Erythroblast (primary cell): Measurements from ENCODE around the gene TIPARP.

ENCODE experiments used
- GATA1 ChIP-seq: IDR thresholded peaks from 2 replicates; pipeline ENCODE4 v1.6.1; 2011; ENCODE audit warnings: low read depth, mild to moderate bottlenecking, control low read depth, low read length, moderate library complexity
- POLR2A ChIP-seq: IDR thresholded peaks from 2 replicates; pipeline ENCODE4 v1.6.1; 2011; ENCODE audit warnings: mild to moderate bottlenecking, low read length

- TF ChIP-seq POLR2A (no peak), GATA1 (no peak)
Measured at GRCh38 chr3:156689608-156690007, 15.2 kb downstream of the TIPARP start.
